Cardiac muscle cell (in vitro differentiated cells and primary cell): ENCODE measurements around the gene DCD. TPM values are rescaled to one million over a fixed set of nuclear protein-coding genes. Genes with fewer than 3 reads are reported as not detected.

Experiments
- DNase-seq, 2 donors: peaks; one replicate each; pipeline versions ENCODE4 v3.0.0 to v3.0.0-alpha.2; 2010 to 2017; ENCODE audit warnings: low read depth in 1 of 2, low spot score in 1 of 2
- H3K27ac ChIP-seq: fragments of 200-600 bp; sonication (generic); 2 replicates; pipeline ENCODE4 v1.5.1; 2016
- H3K27me3 ChIP-seq: fragments of 200-600 bp; sonication (generic); 2 replicates; pipeline ENCODE4 v1.6.0; 2016; ENCODE audit warnings: control low read depth
- H3K36me3 ChIP-seq: fragments of 200-600 bp; sonication (generic); 2 replicates; pipeline ENCODE4 v1.5.1; 2016; ENCODE audit warnings: control low read depth
- H3K4me1 ChIP-seq: fragments of 200-600 bp; sonication (generic); 2 replicates; pipeline ENCODE4 v1.8.1; 2017; ENCODE audit warnings: low read depth, mild to moderate bottlenecking, mixed run types
- H3K4me3 ChIP-seq: fragments of 200-600 bp; sonication (generic); 2 replicates; pipeline ENCODE4 v1.5.1; 2016; ENCODE audit warnings: mild to moderate bottlenecking
- H3K9me3 ChIP-seq: fragments of 200-600 bp; sonication (generic); 2 replicates; pipeline ENCODE4 v1.5.1; 2017; ENCODE audit warnings: low read depth, mild to moderate bottlenecking, control low read depth
- polyA plus RNA-seq: library from polyadenylated mRNA; unstranded; fragments of >200 nt; fragmentation: Nextera tagmentation; extraction: Ambion mirVana; gene quantifications from 2 replicates; pipeline ENCODE4 v1.2.1, GENCODE V29; 2016
- total RNA-seq: library from RNA; depleted of rRNA; stranded (reverse); fragments of >200 nt; gene quantifications from 2 replicates; pipeline ENCODE4 v1.2.3, GENCODE V29; 2016
- TF ChIP-seq, protein P1 (sequence below): IDR thresholded peaks from 2 replicates; pipeline ENCODE4 v1.5.1; 2012; ENCODE audit warnings: low read depth, mild to moderate bottlenecking, low read length

The DCD gene
- total and polyA plus RNA-seq, 2 experiments from 2014 or later: 0.22 TPM; not detected in 1

DNA sequence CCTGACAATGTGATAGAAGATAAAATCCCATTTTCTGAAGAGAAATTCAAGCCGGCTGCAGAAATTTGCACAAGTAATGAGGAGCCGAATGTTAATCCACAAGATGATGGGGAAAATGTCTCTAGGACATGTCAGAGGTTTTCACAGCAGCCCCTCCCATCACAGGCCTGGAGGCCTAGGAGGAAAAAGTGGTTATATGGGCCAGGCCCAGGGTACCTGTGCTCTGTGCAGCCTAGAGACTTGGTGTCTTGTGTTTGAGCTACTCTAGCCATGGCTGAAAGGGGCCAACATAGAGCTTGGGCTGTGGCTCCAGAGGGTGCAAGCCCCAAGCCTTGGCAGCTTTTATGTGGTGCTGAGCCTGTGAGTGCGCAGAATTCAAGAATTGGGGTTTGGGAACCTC lies 20.9 kb downstream of the DCD start:
- no peaks in the 10 kb centered on the region for H3K36me3 ChIP-seq
- TF ChIP-seq, protein P1, sequence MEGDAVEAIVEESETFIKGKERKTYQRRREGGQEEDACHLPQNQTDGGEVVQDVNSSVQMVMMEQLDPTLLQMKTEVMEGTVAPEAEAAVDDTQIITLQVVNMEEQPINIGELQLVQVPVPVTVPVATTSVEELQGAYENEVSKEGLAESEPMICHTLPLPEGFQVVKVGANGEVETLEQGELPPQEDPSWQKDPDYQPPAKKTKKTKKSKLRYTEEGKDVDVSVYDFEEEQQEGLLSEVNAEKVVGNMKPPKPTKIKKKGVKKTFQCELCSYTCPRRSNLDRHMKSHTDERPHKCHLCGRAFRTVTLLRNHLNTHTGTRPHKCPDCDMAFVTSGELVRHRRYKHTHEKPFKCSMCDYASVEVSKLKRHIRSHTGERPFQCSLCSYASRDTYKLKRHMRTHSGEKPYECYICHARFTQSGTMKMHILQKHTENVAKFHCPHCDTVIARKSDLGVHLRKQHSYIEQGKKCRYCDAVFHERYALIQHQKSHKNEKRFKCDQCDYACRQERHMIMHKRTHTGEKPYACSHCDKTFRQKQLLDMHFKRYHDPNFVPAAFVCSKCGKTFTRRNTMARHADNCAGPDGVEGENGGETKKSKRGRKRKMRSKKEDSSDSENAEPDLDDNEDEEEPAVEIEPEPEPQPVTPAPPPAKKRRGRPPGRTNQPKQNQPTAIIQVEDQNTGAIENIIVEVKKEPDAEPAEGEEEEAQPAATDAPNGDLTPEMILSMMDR: no peak
- peaks cover under 1% of the 10 kb centered on the region for H3K27me3 ChIP-seq
- no peaks in the 10 kb centered on the region for H3K9me3 ChIP-seq
- peaks cover 11% of the 10 kb centered on the region for H3K4me1 ChIP-seq
- DNase-seq: no peak
- no peak overlapping the region for H3K27ac ChIP-seq
- no peak overlapping the region for H3K4me3 ChIP-seq

GRCh38 chr12:54625598-54625997 lies 22.6 kb downstream of the DCD start:
- Histone ChIP-seq H3K4me1 (peaks cover 11% of the 10 kb centered on the region), H3K9me3 (no peaks in the 10 kb centered on the region), H3K36me3 (no peaks in the 10 kb centered on the region), H3K27me3 (peaks cover 9% of the 10 kb centered on the region), H3K27ac (no peak overlapping the region), H3K4me3 (no peak overlapping the region)
- no peak for DNase-seq
- TF ChIP-seq, protein P1: no peak

GRCh38 chr12:54624315-54625279 lies 23.6 kb downstream of the DCD start:
- Histone ChIP-seq H3K4me1 (peaks cover 11% of the 10 kb centered on the region), H3K9me3 (no peaks in the 10 kb centered on the region), H3K27ac (no peak overlapping the region), H3K4me3 (no peak overlapping the region), H3K27me3 (peaks cover 11% of the 10 kb centered on the region), H3K36me3 (no peaks in the 10 kb centered on the region)
- peak; percentile 38 to 53 for DNase-seq
- TF ChIP-seq, protein P1: no peak

- peak in 1 of 2 donors; percentile 13 for DNase-seq
- peaks cover 11% of the 10 kb centered on the region for H3K4me1 ChIP-seq
- no peaks in the 10 kb centered on the region for H3K9me3 ChIP-seq
- no peak overlapping the region for H3K4me3 ChIP-seq
- no peak overlapping the region for H3K27ac ChIP-seq
- TF ChIP-seq, protein P1: peak; percentile 35
- H3K36me3 ChIP-seq: no peaks in the 10 kb centered on the region
- peaks cover 11% of the 10 kb centered on the region for H3K27me3 ChIP-seq
Measured at GRCh38 chr12:54622463-54623183, 25.5 kb downstream of the DCD start.

DNA sequence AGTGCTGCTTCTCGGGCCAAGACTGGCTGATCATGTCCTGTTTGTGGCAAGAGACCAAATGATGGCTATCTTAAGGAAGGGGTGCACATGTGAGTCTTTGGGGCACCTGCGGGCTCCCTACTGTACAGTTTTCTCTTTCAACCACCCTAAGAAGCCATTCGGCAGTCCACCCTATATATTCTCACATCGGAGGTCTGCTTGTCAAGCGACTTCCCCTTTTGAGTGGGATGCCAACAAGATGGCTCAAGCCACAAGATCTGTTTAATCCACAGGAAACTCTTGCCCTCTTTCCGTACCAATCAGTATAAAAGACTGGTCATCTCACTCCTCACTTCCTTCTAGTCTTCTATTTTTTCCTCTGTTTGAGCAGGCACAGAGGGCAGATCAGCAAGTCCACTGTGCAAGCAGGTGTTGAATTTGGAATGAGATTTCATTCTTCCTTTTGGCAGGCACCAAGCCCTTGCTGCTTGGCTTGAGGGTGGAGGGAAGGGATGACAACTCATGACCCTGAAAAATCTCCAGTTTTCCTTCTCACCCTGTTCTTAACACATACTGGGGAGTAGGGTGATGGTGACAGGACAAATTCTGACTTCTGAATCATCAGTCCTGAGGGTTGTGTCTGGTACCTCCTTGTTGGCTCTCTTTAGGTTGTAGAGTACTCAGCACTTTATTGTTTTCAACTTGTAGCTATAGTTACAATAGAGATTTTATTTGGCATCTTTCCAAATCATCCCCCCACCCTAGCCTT lies 31.1 kb downstream of the DCD start:
- H3K36me3 ChIP-seq: no peaks in the 10 kb centered on the region
- peaks cover 8% of the 10 kb centered on the region for H3K27me3 ChIP-seq
- H3K4me1 ChIP-seq: no peaks in the 10 kb centered on the region
- H3K4me3 ChIP-seq: no peak overlapping the region
- TF ChIP-seq, protein P1: no peak
- DNase-seq: no peak
- H3K9me3 ChIP-seq: no peaks in the 10 kb centered on the region
- H3K27ac ChIP-seq: no peak overlapping the region
